Left lung (tissue), 10 donors: ENCODE results near the gene F10. TPM values are rescaled to one million over a fixed set of nuclear protein-coding genes. Genes with fewer than 3 reads are reported as not detected.
"Not testable (repeated sequence)": the region's sequence is repeated elsewhere in the genome, so short reads cannot be mapped to it uniquely, and the experiment has no call there.

ENCODE experiments used
- ATAC-seq: fragments of 200-7000 bp; cut with Tn5 transposase; one replicate; pipeline ENCODE4 v1.9.1; 2020; ENCODE audit warnings: moderate library complexity
- DNase-seq, 4 donors: peaks; one replicate each; pipeline ENCODE4 v3.0.0-alpha.2; 2013 to 2020
- H3K27ac ChIP-seq, 2 donors: fragments of 200-600 bp; sonication (generic) in 1 of 2; one replicate each; pipeline versions ENCODE4 v1.5.0 to v1.8.0; 2020 to 2021
- H3K27me3 ChIP-seq, 2 donors: fragments of 200-600 bp; sonication (generic) in 1 of 2; one replicate each; pipeline versions ENCODE4 v1.5.0 to v1.8.0; 2020 to 2021
- H3K36me3 ChIP-seq, 2 donors: fragments of 200-600 bp; sonication (generic) in 1 of 2; one replicate each; pipeline versions ENCODE4 v1.5.0 to v1.8.0; 2020 to 2021
- H3K4me1 ChIP-seq, 2 donors: fragments of 200-600 bp; one replicate each; pipeline ENCODE4 v1.8.0; 2021
- H3K4me3 ChIP-seq, 2 donors: fragments of 200-600 bp; sonication (generic) in 1 of 2; one replicate each; pipeline versions ENCODE4 v1.5.0 to v1.8.0; 2020 to 2021; ENCODE audit warnings: mild to moderate bottlenecking in 1 of 2
- H3K9me3 ChIP-seq, 2 donors: fragments of 200-600 bp; sonication (generic) in 1 of 2; one replicate each; pipeline versions ENCODE4 v1.5.0 to v1.8.0; 2020 to 2021
- CTCF ChIP-seq, 2 donors: fragments of 200-600 bp; sonication (generic) in 1 of 2; IDR thresholded peaks; one replicate each; pipeline versions ENCODE4 v1.5.0 to v1.8.0; 2021; ENCODE audit warnings: antibody characterized with exemption in 2 of 2
- intact Hi-C, 2 donors: fragments of 100-400 bp; cut with DNase I; formaldehyde crosslinking; loops; one replicate each; pipeline versions ENCODE4 v1.11.2 to v1.14.2; 2022
- polyA plus RNA-seq, 6 donors: library from polyadenylated mRNA; unstranded; fragments of 120-200 nt; gene quantifications; one replicate each; pipeline ENCODE4 v1.2.1, GENCODE V29; 2013; ENCODE audit not compliant: insufficient read length in 6 of 6
- total RNA-seq, 2 donors: library from RNA; stranded (reverse); fragmentation: NEBNext Ultra II Directional; extraction: Animal tissue kit (Norgen Biotek cat#: 25700); gene quantifications; one replicate each; pipeline ENCODE4 v1.2.1, GENCODE V29; 2021
- donor health status: DM: no; HTN: yes; CAD: no.
- donor health status: DM: no; HTN: no; CAD: no.

Gene F10
- total and polyA plus RNA-seq, 8 donors, result 6.2 to 21.8 (median 15.1) TPM

- no peak overlapping the region for H3K27ac ChIP-seq
- H3K27me3 ChIP-seq, result peaks cover 20 to 44% of the 10 kb centered on the region in 2 donors
- DNase-seq, result peak in 2 of 4 donors; percentile 26 to 73
- TF ChIP-seq CTCF (IDR thresholded peaks at IDR 0.05), result no peak
- intact Hi-C loops, result no loop called here
- H3K36me3 ChIP-seq, result no peaks in the 10 kb centered on the region
- no peak for ATAC-seq
- H3K4me3 ChIP-seq, result no peak overlapping the region
- no peaks in the 10 kb centered on the region for H3K9me3 ChIP-seq
- peaks cover 0 to 13% of the 10 kb centered on the region in 2 donors for H3K4me1 ChIP-seq
Measured at GRCh38 chr13:113109151-113110047, 13.2 kb upstream of the F10 start.

- Histone ChIP-seq H3K36me3 (no peaks in the 10 kb centered on the region), H3K4me1 (peaks cover 0 to 13% of the 10 kb centered on the region in 2 donors), H3K27ac (no peak overlapping the region), H3K9me3 (no peaks in the 10 kb centered on the region), H3K4me3 (peak overlapping the region; percentile 17 to 28), H3K27me3 (peaks cover 20 to 44% of the 10 kb centered on the region in 2 donors)
- peak; percentile 55 for ATAC-seq
- DNase-seq, result peak in 2 of 4 donors; percentile 27 to 77
- no peak for TF ChIP-seq CTCF (IDR thresholded peaks at IDR 0.05)
- intact Hi-C loops, result no loop called here
Measured at GRCh38 chr13:113110048-113110851, 12.3 kb upstream of the F10 start.

GRCh38 chr13:113110852-113111315 is 11.7 kb upstream of the F10 start:
- Histone ChIP-seq H3K4me3 (peak overlapping the region; percentile 17 to 28), H3K27ac (no peak overlapping the region), H3K36me3 (no peaks in the 10 kb centered on the region), H3K27me3 (peaks cover 20 to 39% of the 10 kb centered on the region in 2 donors), H3K9me3 (no peaks in the 10 kb centered on the region), H3K4me1 (peaks cover 0 to 13% of the 10 kb centered on the region in 2 donors)
- ATAC-seq (no peak), DNase-seq (peak in 1 of 4 donors; percentile 65)
- TF ChIP-seq CTCF (IDR thresholded peaks at IDR 0.05), result no peak
- intact Hi-C loops, result no loop called here

- peak in 1 of 4 donors; percentile 15 for DNase-seq
- intact Hi-C loops, H3K4me3 ChIP-seq, H3K9me3 ChIP-seq, H3K36me3 ChIP-seq, H3K27ac ChIP-seq, ATAC-seq: not testable (repeated sequence)
- Histone ChIP-seq H3K27me3 (peaks cover 20 to 35% of the 10 kb centered on the region in 2 donors), H3K4me1 (peaks cover 0 to 13% of the 10 kb centered on the region in 2 donors)
Measured at GRCh38 chr13:113111821-113112220, 10.8 kb upstream of the F10 start.

GRCh38 chr13:113112475-113112874 is 10.1 kb upstream of the F10 start:
- DNase-seq, result peak in 1 of 4 donors; percentile 7
- H3K4me3 ChIP-seq, H3K27ac ChIP-seq, ATAC-seq, H3K9me3 ChIP-seq, intact Hi-C loops, H3K36me3 ChIP-seq: not testable (repeated sequence)
- Histone ChIP-seq H3K4me1 (peaks cover 0 to 13% of the 10 kb centered on the region in 2 donors), H3K27me3 (peaks cover 20 to 33% of the 10 kb centered on the region in 2 donors)
